Type B pancreatic cell (in vitro differentiated cells): ENCODE results near the gene IL17RA. TPM values are rescaled to one million over a fixed set of nuclear protein-coding genes. Genes with fewer than 3 reads are reported as not detected.

Experiments used
- DNase-seq: peaks from one replicate; pipeline ENCODE4 v3.0.0; 2021; ENCODE audit warnings: mixed read lengths; ENCODE audit not compliant: unreplicated experiment; ENCODE audit errors: extremely low spot score
- H3K27ac Mint-ChIP-seq: 2 replicates; pipeline ENCODE4 v1.8.0; 2021; ENCODE audit warnings: mild to moderate bottlenecking, mixed read lengths
- H3K27me3 Mint-ChIP-seq: 2 replicates; pipeline ENCODE4 v1.8.0; 2021; ENCODE audit warnings: mixed read lengths
- H3K36me3 Mint-ChIP-seq: 2 replicates; pipeline ENCODE4 v1.8.0; 2021; ENCODE audit warnings: mixed read lengths
- H3K4me1 Mint-ChIP-seq: one replicate; pipeline ENCODE4 v1.8.0; 2021; ENCODE audit warnings: mixed read lengths; ENCODE audit not compliant: unreplicated experiment
- H3K4me3 Mint-ChIP-seq: 2 replicates; pipeline ENCODE4 v1.8.0; 2021; ENCODE audit warnings: mild to moderate bottlenecking, mixed read lengths
- H3K9me3 Mint-ChIP-seq: 2 replicates; pipeline ENCODE4 v1.8.0; 2021; ENCODE audit warnings: mixed read lengths
- total RNA-seq: library from RNA; stranded (reverse); gene quantifications from 2 replicates; pipeline ENCODE4 v1.2.1, GENCODE V29; 2021; ENCODE audit warnings: low replicate concordance
- TF ChIP-seq, protein P1 (sequence below): fragments of 200-600 bp; sonication (generic); conservative IDR thresholded peaks from 2 replicates; pipeline ENCODE4 v1.5.0; 2021; ENCODE audit warnings: antibody characterized with exemption, mild to moderate bottlenecking

The IL17RA gene
- total RNA-seq, 1 donor from 2014 or later = 8.0 TPM

DNA sequence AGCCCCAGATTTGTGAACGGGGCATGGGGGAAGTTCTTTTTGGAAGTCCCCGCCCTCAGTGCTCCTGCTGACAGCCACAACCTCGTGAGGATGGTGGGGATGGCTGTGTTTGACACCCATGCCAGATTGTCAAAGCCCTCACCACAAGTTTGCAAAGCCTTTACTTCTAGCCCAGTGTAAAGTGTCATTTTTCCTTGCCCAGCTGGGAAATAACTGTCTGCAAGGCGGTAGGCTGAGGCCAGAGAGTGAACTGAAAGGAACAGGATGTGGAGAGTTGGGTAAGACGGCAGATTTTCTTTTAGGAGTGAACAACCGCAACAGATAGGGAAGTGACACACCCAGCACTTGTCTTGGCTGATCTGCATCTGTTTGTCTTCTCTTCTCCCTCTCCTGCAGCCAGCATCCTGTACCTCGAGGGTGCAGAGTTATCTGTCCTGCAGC lies 13.6 kb downstream of the IL17RA start:
- no peaks in the 10 kb centered on the region for H3K27me3 Mint-ChIP-seq

DNA sequence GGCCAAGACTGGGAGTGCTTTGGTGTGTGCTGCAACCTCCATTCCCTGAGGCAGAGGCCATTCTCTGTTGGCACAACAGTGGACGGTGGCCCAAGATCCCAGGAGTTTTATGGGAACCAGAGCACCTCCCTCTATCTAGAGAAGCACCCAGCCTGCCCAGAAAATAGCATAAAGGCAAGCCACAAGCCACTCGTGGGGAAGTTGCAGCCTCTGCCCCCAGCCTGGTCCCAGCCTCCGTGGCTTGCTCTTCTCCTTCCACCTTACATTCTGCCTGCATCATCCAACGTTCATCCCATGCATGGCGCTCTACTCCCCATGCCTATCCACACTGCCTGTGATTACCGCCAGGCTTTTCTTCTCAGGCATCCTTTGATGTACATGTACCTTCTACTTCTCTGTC lies 15.8 kb downstream of the IL17RA start:
- Mint-ChIP-seq H3K27ac (no peak overlapping the region), H3K27me3 (no peaks in the 10 kb centered on the region), H3K4me1 (no peaks in the 10 kb centered on the region), H3K9me3 (no peaks in the 10 kb centered on the region), H3K36me3 (peaks cover 4% of the 10 kb centered on the region), H3K4me3 (no peak overlapping the region)
- TF ChIP-seq, protein P1, sequence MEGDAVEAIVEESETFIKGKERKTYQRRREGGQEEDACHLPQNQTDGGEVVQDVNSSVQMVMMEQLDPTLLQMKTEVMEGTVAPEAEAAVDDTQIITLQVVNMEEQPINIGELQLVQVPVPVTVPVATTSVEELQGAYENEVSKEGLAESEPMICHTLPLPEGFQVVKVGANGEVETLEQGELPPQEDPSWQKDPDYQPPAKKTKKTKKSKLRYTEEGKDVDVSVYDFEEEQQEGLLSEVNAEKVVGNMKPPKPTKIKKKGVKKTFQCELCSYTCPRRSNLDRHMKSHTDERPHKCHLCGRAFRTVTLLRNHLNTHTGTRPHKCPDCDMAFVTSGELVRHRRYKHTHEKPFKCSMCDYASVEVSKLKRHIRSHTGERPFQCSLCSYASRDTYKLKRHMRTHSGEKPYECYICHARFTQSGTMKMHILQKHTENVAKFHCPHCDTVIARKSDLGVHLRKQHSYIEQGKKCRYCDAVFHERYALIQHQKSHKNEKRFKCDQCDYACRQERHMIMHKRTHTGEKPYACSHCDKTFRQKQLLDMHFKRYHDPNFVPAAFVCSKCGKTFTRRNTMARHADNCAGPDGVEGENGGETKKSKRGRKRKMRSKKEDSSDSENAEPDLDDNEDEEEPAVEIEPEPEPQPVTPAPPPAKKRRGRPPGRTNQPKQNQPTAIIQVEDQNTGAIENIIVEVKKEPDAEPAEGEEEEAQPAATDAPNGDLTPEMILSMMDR = no peak
- no peak for DNase-seq

More for the DNA sequence above, 13.6 kb downstream of the IL17RA start:
- DNase-seq = no peak
- H3K27ac Mint-ChIP-seq = no peak overlapping the region
- TF ChIP-seq, protein P1 = no peak
- H3K4me3 Mint-ChIP-seq = no peak overlapping the region
- no peaks in the 10 kb centered on the region for H3K4me1 Mint-ChIP-seq
- peaks cover 4% of the 10 kb centered on the region for H3K36me3 Mint-ChIP-seq
- no peaks in the 10 kb centered on the region for H3K9me3 Mint-ChIP-seq

DNA sequence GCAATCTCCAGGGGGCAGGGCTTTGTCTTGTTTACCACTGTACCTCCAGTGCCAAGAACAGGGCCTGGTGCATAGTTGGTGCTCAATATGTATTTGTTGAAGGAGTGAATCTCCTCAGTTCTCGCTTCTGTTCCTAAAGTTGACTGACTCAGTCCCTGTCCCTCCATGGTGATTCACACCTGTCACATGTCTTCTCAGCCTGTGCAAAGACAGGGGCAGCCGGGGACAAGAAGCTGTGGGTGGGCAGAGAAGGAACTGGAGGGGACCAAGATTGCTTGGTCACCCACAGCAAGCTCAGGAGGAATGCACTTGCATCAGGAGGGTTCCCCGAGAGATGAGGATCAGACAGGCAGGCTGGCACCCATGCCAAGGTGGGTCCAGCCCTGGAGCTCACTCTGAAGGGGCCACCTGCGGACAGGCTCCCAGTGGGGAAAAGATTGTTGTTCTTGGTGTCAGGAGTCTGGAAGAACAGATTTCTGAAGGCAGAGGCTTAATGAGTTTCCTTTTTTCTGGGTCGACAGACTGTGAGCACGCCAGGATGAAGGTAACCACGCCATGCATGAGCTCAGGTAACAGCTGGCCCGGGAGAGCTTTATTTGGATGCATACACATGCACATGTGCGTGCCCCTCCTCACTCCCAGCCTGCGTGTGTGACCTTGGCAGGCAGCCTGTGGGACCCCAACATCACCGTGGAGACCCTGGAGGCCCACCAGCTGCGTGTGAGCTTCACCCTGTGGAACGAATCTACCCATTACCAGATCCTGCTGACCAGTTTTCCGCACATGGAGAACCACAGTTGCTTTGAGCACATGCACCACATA lies 16.9 kb downstream of the IL17RA start:
- H3K9me3 Mint-ChIP-seq = no peaks in the 10 kb centered on the region
- peaks cover 4% of the 10 kb centered on the region for H3K36me3 Mint-ChIP-seq
- H3K27me3 Mint-ChIP-seq = no peaks in the 10 kb centered on the region
- no peak overlapping the region for H3K4me3 Mint-ChIP-seq
- DNase-seq = no peak
- TF ChIP-seq, protein P1 = no peak
- no peaks in the 10 kb centered on the region for H3K4me1 Mint-ChIP-seq
- H3K27ac Mint-ChIP-seq = no peak overlapping the region

DNA sequence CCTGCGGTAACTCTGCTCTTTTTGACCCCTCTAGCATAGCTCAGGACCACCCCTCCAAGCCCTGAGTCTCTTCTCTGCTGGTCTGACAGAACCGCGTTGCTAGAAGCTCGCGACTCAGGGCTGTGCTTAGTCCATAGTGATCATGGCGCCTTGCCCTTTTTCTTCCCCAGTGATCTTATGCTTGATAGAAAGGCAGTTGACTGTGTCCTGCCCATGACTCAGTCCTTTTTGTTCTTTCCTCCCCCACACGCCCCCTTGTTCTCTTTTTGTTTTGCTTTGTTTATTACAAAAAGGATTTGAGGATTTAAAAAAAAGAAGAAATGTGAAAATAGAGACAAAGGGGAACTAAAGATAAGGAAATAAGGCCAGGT lies 17.5 kb downstream of the IL17RA start:
- TF ChIP-seq, protein P1 = no peak
- Mint-ChIP-seq H3K27ac (no peak overlapping the region), H3K27me3 (no peaks in the 10 kb centered on the region), H3K9me3 (no peaks in the 10 kb centered on the region), H3K36me3 (peaks cover 4% of the 10 kb centered on the region), H3K4me1 (no peaks in the 10 kb centered on the region), H3K4me3 (no peak overlapping the region)
- no peak for DNase-seq

DNA sequence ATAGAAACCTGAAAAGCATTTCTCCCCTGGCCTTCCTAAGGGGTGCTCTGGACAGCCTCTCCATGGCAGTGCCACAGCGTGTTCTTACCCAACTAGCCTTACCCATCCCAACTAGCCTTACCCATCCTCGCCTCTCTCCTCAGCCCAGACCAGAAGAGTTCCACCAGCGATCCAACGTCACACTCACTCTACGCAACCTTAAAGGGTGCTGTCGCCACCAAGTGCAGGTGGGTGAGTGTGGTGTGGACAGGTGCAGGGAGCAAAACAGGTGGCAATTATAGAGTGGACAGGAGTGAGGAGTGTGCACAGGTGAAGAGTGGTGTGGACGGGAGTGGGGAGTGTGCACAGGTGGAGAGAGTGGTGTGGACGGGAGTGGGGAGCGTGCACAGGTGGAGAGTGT lies 18.6 kb downstream of the IL17RA start:
- TF ChIP-seq, protein P1 = no peak
- H3K36me3 Mint-ChIP-seq = peaks cover 4% of the 10 kb centered on the region
- H3K4me3 Mint-ChIP-seq = no peak overlapping the region
- H3K27me3 Mint-ChIP-seq = no peaks in the 10 kb centered on the region
- H3K9me3 Mint-ChIP-seq = no peaks in the 10 kb centered on the region
- no peak for DNase-seq
- H3K4me1 Mint-ChIP-seq = no peaks in the 10 kb centered on the region
- H3K27ac Mint-ChIP-seq = no peak overlapping the region
